ENCODE results near the gene SCARB1. TPM values are rescaled to one million over a fixed set of nuclear protein-coding genes. Genes with fewer than 3 reads are reported as not detected.

SCARB1 gene
- total and polyA plus RNA-seq, 9 of the 15 experiments (the other 6 are each of a cell fraction or from before 2014, with no cell fraction given) = 0.56 to 157 (median 52.8) TPM

DNA sequence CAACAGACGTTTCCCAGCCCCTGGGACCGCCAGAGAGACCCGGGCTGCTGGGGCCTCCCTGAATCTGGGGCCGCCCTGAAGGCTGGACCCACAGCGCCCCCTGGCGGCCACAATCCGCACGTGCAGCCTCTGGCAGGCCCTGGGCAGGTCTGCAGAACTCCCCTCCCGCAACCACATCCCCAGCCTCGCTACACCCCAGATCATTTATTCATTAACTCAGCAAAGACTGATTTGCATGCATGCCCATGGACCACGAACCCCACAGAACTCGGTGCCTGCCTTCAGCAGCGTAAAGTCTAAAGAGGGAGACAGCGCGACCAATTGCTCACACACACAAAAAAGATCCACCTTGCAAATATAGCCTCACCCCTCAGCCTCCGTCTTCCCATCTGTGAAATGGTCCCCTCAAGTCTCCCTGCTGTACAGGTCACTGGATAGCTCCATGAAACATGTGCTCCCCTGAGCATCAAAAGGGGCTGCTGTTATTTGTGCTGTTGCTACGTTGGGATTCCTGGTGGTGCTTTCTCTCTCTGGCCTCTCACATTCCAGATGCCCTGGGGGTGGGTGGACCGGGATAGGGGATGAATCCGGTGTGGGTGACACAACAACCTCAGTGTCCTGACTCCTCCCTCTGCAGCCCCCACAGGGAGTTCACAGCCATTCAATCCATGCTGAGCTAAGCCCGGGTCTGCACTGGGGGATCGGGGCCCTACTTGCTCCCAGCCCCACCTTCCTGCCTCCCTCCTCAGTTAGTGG lies 96.4 kb downstream of the SCARB1 start (continued):
- TF ChIP-seq, protein P1, sequence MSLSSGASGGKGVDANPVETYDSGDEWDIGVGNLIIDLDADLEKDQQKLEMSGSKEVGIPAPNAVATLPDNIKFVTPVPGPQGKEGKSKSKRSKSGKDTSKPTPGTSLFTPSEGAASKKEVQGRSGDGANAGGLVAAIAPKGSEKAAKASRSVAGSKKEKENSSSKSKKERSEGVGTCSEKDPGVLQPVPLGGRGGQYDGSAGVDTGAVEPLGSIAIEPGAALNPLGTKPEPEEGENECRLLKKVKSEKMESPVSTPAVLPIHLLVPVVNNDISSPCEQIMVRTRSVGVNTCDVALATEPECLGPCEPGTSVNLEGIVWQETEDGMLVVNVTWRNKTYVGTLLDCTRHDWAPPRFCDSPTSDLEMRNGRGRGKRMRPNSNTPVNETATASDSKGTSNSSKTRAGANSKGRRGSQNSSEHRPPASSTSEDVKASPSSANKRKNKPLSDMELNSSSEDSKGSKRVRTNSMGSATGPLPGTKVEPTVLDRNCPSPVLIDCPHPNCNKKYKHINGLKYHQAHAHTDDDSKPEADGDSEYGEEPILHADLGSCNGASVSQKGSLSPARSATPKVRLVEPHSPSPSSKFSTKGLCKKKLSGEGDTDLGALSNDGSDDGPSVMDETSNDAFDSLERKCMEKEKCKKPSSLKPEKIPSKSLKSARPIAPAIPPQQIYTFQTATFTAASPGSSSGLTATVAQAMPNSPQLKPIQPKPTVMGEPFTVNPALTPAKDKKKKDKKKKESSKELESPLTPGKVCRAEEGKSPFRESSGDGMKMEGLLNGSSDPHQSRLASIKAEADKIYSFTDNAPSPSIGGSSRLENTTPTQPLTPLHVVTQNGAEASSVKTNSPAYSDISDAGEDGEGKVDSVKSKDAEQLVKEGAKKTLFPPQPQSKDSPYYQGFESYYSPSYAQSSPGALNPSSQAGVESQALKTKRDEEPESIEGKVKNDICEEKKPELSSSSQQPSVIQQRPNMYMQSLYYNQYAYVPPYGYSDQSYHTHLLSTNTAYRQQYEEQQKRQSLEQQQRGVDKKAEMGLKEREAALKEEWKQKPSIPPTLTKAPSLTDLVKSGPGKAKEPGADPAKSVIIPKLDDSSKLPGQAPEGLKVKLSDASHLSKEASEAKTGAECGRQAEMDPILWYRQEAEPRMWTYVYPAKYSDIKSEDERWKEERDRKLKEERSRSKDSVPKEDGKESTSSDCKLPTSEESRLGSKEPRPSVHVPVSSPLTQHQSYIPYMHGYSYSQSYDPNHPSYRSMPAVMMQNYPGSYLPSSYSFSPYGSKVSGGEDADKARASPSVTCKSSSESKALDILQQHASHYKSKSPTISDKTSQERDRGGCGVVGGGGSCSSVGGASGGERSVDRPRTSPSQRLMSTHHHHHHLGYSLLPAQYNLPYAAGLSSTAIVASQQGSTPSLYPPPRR (CRISPR knock-in tag; IDR thresholded peaks at IDR 0.05; ENCODE audit: borderline replicate concordance) = no peak
- TF ChIP-seq ZNF75A (CRISPR knock-in tag; IDR thresholded peaks at IDR 0.05) (no peak), C11orf30 (IDR thresholded peaks at IDR 0.05; ENCODE audit: low read depth) (no peak), TAF15 (IDR thresholded peaks at IDR 0.05; ENCODE audit: low read depth, low read length) (no peak), CHD4 (IDR thresholded peaks at IDR 0.05; ENCODE audit: insufficient read depth, insufficient replicate concordance, low read depth, low read length, poor library complexity, severe bottlenecking) (peak; percentile 70), TEAD2 (tag; IDR thresholded peaks at IDR 0.05) (no peak), LARP7 (IDR thresholded peaks at IDR 0.05) (no peak)
- TF ChIP-seq, protein P2, sequence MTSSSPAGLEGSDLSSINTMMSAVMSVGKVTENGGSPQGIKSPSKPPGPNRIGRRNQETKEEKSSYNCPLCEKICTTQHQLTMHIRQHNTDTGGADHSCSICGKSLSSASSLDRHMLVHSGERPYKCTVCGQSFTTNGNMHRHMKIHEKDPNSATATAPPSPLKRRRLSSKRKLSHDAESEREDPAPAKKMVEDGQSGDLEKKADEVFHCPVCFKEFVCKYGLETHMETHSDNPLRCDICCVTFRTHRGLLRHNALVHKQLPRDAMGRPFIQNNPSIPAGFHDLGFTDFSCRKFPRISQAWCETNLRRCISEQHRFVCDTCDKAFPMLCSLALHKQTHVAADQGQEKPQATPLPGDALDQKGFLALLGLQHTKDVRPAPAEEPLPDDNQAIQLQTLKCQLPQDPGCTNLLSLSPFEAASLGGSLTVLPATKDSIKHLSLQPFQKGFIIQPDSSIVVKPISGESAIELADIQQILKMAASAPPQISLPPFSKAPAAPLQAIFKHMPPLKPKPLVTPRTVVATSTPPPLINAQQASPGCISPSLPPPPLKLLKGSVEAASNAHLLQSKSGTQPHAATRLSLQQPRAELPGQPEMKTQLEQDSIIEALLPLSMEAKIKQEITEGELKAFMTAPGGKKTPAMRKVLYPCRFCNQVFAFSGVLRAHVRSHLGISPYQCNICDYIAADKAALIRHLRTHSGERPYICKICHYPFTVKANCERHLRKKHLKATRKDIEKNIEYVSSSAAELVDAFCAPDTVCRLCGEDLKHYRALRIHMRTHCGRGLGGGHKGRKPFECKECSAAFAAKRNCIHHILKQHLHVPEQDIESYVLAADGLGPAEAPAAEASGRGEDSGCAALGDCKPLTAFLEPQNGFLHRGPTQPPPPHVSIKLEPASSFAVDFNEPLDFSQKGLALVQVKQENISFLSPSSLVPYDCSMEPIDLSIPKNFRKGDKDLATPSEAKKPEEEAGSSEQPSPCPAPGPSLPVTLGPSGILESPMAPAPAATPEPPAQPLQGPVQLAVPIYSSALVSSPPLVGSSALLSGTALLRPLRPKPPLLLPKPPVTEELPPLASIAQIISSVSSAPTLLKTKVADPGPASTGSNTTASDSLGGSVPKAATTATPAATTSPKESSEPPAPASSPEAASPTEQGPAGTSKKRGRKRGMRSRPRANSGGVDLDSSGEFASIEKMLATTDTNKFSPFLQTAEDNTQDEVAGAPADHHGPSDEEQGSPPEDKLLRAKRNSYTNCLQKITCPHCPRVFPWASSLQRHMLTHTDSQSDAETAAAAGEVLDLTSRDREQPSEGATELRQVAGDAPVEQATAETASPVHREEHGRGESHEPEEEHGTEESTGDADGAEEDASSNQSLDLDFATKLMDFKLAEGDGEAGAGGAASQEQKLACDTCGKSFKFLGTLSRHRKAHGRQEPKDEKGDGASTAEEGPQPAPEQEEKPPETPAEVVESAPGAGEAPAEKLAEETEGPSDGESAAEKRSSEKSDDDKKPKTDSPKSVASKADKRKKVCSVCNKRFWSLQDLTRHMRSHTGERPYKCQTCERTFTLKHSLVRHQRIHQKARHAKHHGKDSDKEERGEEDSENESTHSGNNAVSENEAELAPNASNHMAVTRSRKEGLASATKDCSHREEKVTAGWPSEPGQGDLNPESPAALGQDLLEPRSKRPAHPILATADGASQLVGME (CRISPR knock-in tag; IDR thresholded peaks at IDR 0.05) = no peak
